GM12875 (cell line): ENCODE results near the gene CD200R1L.
"Not testable (repeated sequence)": the region's sequence is repeated elsewhere in the genome, so short reads cannot be mapped to it uniquely, and the experiment has no call there.

Experiments
- H3K4me3 ChIP-seq: one replicate; pipeline ENCODE4 v1.5.1; 2011; ENCODE audit warnings: low read depth, low read length, control low read depth
- TF ChIP-seq, protein P1 (sequence below): IDR thresholded peaks from 2 replicates; pipeline ENCODE4 v1.5.1; 2011; ENCODE audit warnings: low read depth, mild to moderate bottlenecking, control low read depth, inconsistent platforms, low read length, moderate library complexity, borderline replicate concordance; ENCODE audit not compliant: insufficient read depth

The CD200R1L gene

DNA sequence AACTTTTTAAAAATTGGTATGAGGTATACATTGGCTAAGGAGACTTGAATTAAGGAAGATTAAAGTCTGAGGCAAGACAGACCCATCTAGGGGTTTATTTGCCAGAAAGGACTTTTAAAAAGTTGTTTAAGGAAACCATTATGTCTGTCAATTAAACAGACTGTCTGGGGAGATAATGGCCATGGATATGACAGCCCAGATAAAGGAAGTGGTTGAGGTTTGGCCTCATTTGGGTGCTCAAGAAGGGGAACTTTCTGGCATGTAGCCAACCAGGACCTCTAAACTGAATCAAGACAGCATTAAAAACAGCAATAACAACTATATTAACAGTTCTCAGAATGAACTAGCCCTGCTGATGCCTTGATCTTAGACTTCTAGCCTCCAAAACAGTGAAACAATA, 9.9 kb upstream of the CD200R1L start:
- no peak overlapping the region for H3K4me3 ChIP-seq
- TF ChIP-seq, protein P1, sequence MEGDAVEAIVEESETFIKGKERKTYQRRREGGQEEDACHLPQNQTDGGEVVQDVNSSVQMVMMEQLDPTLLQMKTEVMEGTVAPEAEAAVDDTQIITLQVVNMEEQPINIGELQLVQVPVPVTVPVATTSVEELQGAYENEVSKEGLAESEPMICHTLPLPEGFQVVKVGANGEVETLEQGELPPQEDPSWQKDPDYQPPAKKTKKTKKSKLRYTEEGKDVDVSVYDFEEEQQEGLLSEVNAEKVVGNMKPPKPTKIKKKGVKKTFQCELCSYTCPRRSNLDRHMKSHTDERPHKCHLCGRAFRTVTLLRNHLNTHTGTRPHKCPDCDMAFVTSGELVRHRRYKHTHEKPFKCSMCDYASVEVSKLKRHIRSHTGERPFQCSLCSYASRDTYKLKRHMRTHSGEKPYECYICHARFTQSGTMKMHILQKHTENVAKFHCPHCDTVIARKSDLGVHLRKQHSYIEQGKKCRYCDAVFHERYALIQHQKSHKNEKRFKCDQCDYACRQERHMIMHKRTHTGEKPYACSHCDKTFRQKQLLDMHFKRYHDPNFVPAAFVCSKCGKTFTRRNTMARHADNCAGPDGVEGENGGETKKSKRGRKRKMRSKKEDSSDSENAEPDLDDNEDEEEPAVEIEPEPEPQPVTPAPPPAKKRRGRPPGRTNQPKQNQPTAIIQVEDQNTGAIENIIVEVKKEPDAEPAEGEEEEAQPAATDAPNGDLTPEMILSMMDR: no peak

DNA sequence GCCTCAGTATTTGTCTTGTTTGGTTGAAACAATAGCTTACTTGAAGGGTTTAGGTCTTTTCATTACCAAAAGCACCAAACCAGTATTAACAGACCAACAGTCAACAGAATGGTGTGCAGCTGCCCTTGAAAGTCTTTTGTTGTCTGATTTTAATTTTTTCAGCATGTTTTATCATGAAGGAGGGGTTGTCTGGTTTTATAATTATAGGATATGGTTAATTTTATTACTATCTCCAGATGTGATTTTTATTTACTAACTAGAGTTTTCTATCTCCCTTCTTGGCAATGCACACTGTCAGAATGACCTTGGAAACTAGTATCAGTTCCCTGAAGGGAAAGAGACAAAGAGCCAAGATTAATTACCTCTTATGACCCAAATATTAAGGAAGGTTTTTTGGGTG, 9.2 kb upstream of the CD200R1L start:
- TF ChIP-seq, protein P1: no peak
- no peak overlapping the region for H3K4me3 ChIP-seq

DNA sequence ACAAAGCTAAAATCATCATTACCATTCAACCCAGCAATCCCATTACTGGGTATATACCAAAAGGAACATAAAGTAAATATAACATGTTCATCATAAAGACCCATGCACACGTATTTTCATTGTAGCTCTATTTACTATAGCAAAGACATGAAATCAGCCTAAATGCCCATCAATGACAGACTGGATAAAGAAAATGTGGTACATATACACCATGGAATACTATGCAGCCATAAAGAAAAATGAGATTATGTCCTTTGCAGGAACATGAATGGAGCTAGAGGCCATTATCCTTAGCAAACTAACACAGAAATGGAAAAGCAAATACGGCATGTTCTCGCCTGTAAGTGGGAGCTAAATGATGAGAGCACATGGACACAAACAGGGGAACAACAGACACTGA, 8.4 kb upstream of the CD200R1L start:
- not testable (repeated sequence) for H3K4me3 ChIP-seq

DNA sequence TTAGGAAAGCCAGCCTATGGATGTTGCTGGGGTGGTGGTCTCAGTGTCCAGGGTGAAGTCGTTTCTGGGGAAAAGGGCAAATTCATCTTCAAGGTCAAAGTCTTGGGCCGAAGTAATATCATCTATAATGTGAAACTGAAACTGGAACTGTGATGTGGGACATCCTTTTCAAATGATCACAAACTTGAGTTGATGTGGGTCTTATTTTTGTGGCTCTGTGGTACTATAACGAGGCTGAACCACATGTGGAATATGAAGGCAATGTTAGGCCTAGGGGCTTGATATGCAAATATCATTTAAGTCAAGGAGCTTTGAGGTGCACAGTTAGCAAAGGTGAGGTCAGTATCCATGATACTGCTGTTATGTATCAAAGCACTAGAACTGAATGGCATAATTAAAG, 1.5 kb upstream of the CD200R1L start:
- TF ChIP-seq, protein P1: no peak
- no peak overlapping the region for H3K4me3 ChIP-seq

DNA sequence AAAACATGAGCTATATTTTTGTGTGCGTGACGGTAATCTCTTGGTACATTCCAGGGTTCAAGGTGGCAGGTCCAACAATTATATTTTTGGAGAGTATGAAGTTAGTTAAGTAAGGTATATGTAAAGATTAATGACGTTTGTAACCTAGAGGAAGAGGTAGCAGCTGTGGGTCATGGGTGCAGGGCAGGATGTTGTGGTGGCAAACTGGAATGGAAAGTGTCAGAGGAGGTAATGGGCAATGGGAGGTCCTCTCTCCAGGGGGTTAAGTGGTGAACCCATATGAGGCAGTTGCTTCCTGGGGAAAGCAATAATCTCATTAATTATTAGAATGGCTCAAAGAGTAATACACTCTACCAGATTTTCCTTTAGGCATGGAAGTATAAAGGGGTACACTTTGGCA, 1.0 kb upstream of the CD200R1L start:
- TF ChIP-seq, protein P1: no peak
- no peak overlapping the region for H3K4me3 ChIP-seq

DNA sequence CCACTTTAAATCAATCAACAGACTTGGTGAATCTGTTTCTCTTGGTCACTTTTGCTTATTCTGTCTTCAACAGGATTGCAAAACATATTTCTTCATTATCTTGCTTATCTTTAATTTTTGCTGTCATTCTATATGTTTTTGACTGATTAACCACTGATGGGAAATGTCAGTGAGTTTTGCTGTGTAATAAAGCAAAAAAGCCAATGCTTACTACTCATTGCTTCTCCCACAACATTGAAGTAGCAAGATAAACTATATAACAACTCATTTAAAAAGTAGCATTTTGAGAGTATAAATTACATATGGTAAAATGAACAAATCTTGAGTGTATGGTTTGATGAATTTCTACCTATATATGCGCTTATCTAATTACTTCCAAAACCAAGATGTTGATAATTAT, 892 bp downstream of the CD200R1L start:
- TF ChIP-seq, protein P1: no peak
- H3K4me3 ChIP-seq: no peak overlapping the region

DNA sequence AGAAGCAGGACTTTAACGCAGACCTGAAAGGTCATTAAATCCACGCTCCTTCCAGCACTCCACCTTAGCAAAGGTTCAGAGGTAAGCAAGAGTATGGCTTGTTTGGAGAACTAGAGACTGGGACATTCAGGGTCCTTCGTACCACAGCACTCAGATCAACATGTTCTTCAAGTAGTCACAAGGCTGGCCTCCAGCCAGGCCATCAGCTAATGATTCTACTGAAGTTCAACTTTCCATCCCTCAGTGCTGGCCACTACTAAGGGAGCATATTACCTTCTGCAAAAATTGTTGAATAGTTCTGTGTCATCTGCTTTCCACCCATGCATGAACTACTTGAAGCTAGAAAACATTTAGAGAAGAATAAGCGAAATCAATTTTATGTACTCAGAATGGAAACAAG, 17.6 kb downstream of the CD200R1L start:
- TF ChIP-seq, protein P1: no peak
- H3K4me3 ChIP-seq: no peak overlapping the region
